ENCODE data around the gene PTRHD1. TPM values are rescaled to one million over a fixed set of nuclear protein-coding genes. Genes with fewer than 3 reads are reported as not detected.

Gene PTRHD1
- total and polyA plus RNA-seq, 8 donors, result 8.2 to 16.0 (median 11.9) TPM

- DNase-seq (no peak), ATAC-seq (no peak), FAIRE-seq (no peak)
- intact Hi-C loops (cut with DNase I), result loop anchor here in 1 of 3 donors (5.0 kb wide), 1 partner anchor 414 kb away; no protein-coding TSS in a partner anchor
- H3K4me1 ChIP-seq, result peaks cover 0 to 6% (median 0%) of the 10 kb centered on the region in 3 donors
- H3K9me3 ChIP-seq, result no peaks in the 10 kb centered on the region
- H3K4me3 ChIP-seq, result no peak overlapping the region
- H3K27ac ChIP-seq, result no peak overlapping the region
- no peak for TF ChIP-seq CTCF (IDR thresholded peaks at IDR 0.05)
- WGBS, 2 donors, result 89 to 90% methylated on average over 17 of the region's 17 CpGs
- no peaks in the 10 kb centered on the region for H3K27me3 ChIP-seq
- H3K36me3 ChIP-seq, result no peaks in the 10 kb centered on the region
Measured at GRCh38 chr2:24820598-24821432, 27.6 kb upstream of the PTRHD1 start.

DNA sequence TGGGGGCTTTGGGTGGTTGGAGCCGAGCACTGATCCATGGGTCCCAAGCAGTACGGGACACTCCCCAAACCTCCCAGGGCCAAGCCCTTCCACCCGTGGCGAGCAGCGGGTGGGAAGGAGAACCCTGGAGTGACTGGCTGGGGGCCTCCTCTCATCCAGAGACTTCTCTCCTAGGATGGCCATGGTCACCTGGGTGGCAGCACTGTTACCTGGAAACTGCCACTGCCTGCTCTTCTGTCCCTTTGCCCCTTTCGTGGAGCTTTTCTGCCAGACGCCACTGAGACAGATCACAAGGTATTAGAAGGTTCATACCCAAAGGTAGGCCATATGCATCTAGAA is 27.0 kb upstream of the PTRHD1 start:
- ATAC-seq (no peak), FAIRE-seq (no peak), DNase-seq (no peak)
- Histone ChIP-seq H3K4me1 (peaks cover 0 to 6% (median 0%) of the 10 kb centered on the region in 3 donors), H3K27ac (no peak overlapping the region), H3K36me3 (no peaks in the 10 kb centered on the region), H3K4me3 (no peak overlapping the region), H3K27me3 (no peaks in the 10 kb centered on the region), H3K9me3 (no peaks in the 10 kb centered on the region)
- no peak for TF ChIP-seq CTCF (IDR thresholded peaks at IDR 0.05)
- intact Hi-C loops (cut with DNase I), result loop anchor here in 1 of 3 donors (5.0 kb wide), 1 partner anchor 413 kb away; no protein-coding TSS in a partner anchor
- 91 to 94% methylated on average over 7 of the region's 7 CpGs for WGBS, 2 donors

DNA sequence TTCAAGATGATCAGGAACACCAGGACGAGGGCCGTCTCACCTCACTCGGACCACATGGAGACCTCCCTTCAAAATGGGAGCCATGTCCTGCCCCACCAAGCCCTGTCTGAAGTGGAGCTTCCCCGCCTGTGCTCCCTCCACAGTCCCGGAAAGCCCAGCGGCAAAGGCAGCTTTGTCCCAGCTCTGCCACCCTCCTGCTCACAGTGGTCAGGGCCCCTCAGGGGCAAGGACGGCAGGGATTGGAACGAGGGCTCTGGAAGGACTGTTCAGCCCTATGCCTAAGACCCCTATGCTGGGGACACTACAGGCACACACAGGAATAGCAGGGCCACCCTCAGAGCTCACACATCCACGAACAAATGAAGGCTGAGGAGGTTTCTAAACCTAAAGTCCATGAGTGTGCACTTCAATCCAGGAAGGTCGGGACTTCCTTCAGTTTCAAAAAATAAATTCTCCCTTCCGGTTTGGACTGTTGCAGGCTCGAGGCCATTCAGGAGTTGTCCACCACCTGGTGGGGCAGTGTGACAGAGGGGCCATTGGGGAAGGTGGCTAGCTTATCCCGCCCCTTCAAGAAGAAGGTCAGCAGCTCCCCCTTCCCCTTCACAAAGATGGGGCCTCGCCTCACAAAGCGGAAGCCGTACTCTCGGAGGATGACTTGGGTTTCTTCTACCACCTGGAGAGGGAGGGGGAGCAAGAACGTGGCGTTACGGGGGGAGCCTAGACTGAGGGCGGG is 26.4 kb upstream of the PTRHD1 start:
- intact Hi-C loops (cut with DNase I), result loop anchor here in 1 of 3 donors (5.0 kb wide), 1 partner anchor 412 kb away; no protein-coding TSS in a partner anchor
- ATAC-seq, result no peak
- no peak for TF ChIP-seq CTCF (IDR thresholded peaks at IDR 0.05)
- Histone ChIP-seq H3K9me3 (no peaks in the 10 kb centered on the region), H3K4me1 (peaks cover 0 to 6% (median 0%) of the 10 kb centered on the region in 3 donors), H3K36me3 (no peaks in the 10 kb centered on the region), H3K27me3 (no peaks in the 10 kb centered on the region), H3K27ac (no peak overlapping the region), H3K4me3 (no peak overlapping the region)
- WGBS, 2 donors, result 88 to 89% methylated on average over 21 of the region's 21 CpGs
- FAIRE-seq, result no peak
- no peak for DNase-seq

GRCh38 chr2:24818721-24819167 is 25.6 kb upstream of the PTRHD1 start:
- Histone ChIP-seq H3K4me1 (peaks cover 0 to 6% (median 0%) of the 10 kb centered on the region in 3 donors), H3K9me3 (no peaks in the 10 kb centered on the region), H3K27me3 (no peaks in the 10 kb centered on the region), H3K27ac (peak overlapping the region in 1 of 4 donors; percentile 22), H3K36me3 (no peaks in the 10 kb centered on the region), H3K4me3 (no peak overlapping the region)
- DNase-seq (peak in 1 of 6 donors; percentile 26), ATAC-seq (peak; percentile 77 to 90 (median 84)), FAIRE-seq (no peak)
- 39 to 46% methylated on average over 9 of the region's 9 CpGs for WGBS, 2 donors
- no peak for TF ChIP-seq CTCF (IDR thresholded peaks at IDR 0.05)
- intact Hi-C loops (cut with DNase I), result no loop called here

All from pancreas (tissue), 10 donors.